ENCODE data around the gene TPCN1. TPM values are rescaled to one million over a fixed set of nuclear protein-coding genes. Genes with fewer than 3 reads are reported as not detected.

The TPCN1 gene
- polyA plus RNA-seq, 1 experiment: 10.9 TPM

- TF ChIP-seq CTCF (IDR thresholded peaks at IDR 0.05; ENCODE audit: low read depth, low read length): no peak
- Histone ChIP-seq H3K9me3 (ENCODE audit: control insufficient read depth, insufficient read depth, low read length) (no peaks in the 10 kb centered on the region; the same call in 1 of the 2 replicates), H3K27ac (ENCODE audit: low read depth, low read length) (no peak overlapping the region), H3K4me3 (ENCODE audit: low read depth, low read length) (no peak overlapping the region), H3K27me3 (ENCODE audit: control insufficient read depth, insufficient read depth, low read length) (no peaks in the 10 kb centered on the region)
- POLR2A ChIA-PET: no interaction called here
- CTCF ChIA-PET: interaction anchor here (0.5 kb wide), 1 partner anchor 79 kb away, joined by 3 read pairs; no protein-coding TSS in a partner anchor
- no peak for DNase-seq (ENCODE audit: low read depth, low spot score)
These were observed 51.9 kb downstream of the TPCN1 start for GRCh38 chr12:113273053-113273725.

- Histone ChIP-seq H3K4me3 (ENCODE audit: low read depth, low read length) (no peak overlapping the region), H3K27ac (ENCODE audit: low read depth, low read length) (no peak overlapping the region), H3K9me3 (ENCODE audit: control insufficient read depth, insufficient read depth, low read length) (no peaks in the 10 kb centered on the region), H3K27me3 (ENCODE audit: control insufficient read depth, insufficient read depth, low read length) (no peaks in the 10 kb centered on the region)
- no peak for TF ChIP-seq CTCF (IDR thresholded peaks at IDR 0.05; ENCODE audit: low read depth, low read length)
- DNase-seq (ENCODE audit: low read depth, low spot score): no peak
- POLR2A ChIA-PET: no interaction called here
- CTCF ChIA-PET: no interaction called here
These were observed 53.6 kb downstream of the TPCN1 start for GRCh38 chr12:113274848-113275247.

- Histone ChIP-seq H3K27ac (ENCODE audit: low read depth, low read length) (no peak overlapping the region), H3K27me3 (ENCODE audit: control insufficient read depth, insufficient read depth, low read length) (no peaks in the 10 kb centered on the region), H3K9me3 (ENCODE audit: control insufficient read depth, insufficient read depth, low read length) (no peaks in the 10 kb centered on the region), H3K4me3 (ENCODE audit: low read depth, low read length) (no peak overlapping the region)
- DNase-seq (ENCODE audit: low read depth, low spot score): no peak
- ChIA-PET CTCF (no interaction called here), POLR2A (no interaction called here)
- no peak for TF ChIP-seq CTCF (IDR thresholded peaks at IDR 0.05; ENCODE audit: low read depth, low read length)
These were observed 55.0 kb downstream of the TPCN1 start for GRCh38 chr12:113276306-113276705.

GRCh38 chr12:113276946-113277500 is 55.8 kb downstream of the TPCN1 start:
- no peak overlapping the region for H3K27ac ChIP-seq (ENCODE audit: low read depth, low read length)
- DNase-seq (ENCODE audit: low read depth, low spot score): no peak
- CTCF ChIA-PET: no interaction called here
- no peak overlapping the region for H3K4me3 ChIP-seq (ENCODE audit: low read depth, low read length)
- no peak for TF ChIP-seq CTCF (IDR thresholded peaks at IDR 0.05; ENCODE audit: low read depth, low read length)
- POLR2A ChIA-PET: no interaction called here
- no peaks in the 10 kb centered on the region for H3K9me3 ChIP-seq (ENCODE audit: control insufficient read depth, insufficient read depth, low read length)
- H3K27me3 ChIP-seq (ENCODE audit: control insufficient read depth, insufficient read depth, low read length): no peaks in the 10 kb centered on the region

GRCh38 chr12:113277511-113277910 is 56.2 kb downstream of the TPCN1 start:
- ChIA-PET CTCF (no interaction called here), POLR2A (no interaction called here)

More at GRCh38 chr12:113277511-113277910, 56.2 kb downstream of the TPCN1 start:
- Histone ChIP-seq H3K27me3 (ENCODE audit: control insufficient read depth, insufficient read depth, low read length) (no peaks in the 10 kb centered on the region), H3K27ac (ENCODE audit: low read depth, low read length) (no peak overlapping the region), H3K4me3 (ENCODE audit: low read depth, low read length) (no peak overlapping the region), H3K9me3 (ENCODE audit: control insufficient read depth, insufficient read depth, low read length) (no peaks in the 10 kb centered on the region)
- DNase-seq (ENCODE audit: low read depth, low spot score): no peak
- no peak for TF ChIP-seq CTCF (IDR thresholded peaks at IDR 0.05; ENCODE audit: low read depth, low read length)

All from AG04450 (cell line).